ENCODE measurements around the gene SHANK1.

Gene SHANK1

DNA sequence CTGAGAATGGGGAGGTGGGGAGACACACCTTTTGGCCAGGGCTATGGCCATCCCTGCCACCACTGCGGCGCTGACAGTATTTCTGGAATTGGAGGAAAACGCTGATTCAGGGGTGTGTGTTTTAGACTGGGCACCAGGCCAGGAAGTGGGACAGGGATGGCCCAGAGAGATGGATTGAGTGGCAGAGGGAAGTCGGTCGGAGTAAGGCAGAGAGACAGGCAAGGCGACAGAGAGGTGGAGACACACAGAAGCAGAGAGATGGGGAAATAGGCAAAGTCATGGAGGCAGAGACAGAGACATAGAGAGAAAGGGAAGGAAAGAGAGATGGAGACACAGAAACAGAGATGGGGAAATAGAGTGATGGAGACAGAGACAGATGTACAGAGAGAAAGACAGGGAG is 74.5 kb downstream of the SHANK1 start:
- H4K20me1 ChIP-seq (ENCODE audit: insufficient read depth, low read length), result no peaks in the 10 kb centered on the region
- H3K4me3 ChIP-seq (ENCODE audit: low read depth, low read length, poor library complexity, severe bottlenecking), result no peak overlapping the region
- H3K4me2 ChIP-seq (ENCODE audit: low read length), result no peak overlapping the region
- no peaks in the 10 kb centered on the region for H3K79me2 ChIP-seq (ENCODE audit: insufficient read depth, low read length)
- no peaks in the 10 kb centered on the region; the same call in 1 of the 2 replicates for H3K27me3 ChIP-seq (ENCODE audit: insufficient read depth, low read length)
- no peaks in the 10 kb centered on the region for H3K4me1 ChIP-seq (ENCODE audit: insufficient read depth, low read length, severe bottlenecking)
- no peak overlapping the region for H3K27ac ChIP-seq (ENCODE audit: low read depth, low read length, poor library complexity, severe bottlenecking)
- H3K9me2 ChIP-seq (ENCODE audit: low read depth, low read length), result no peaks in the 10 kb centered on the region
- H3F3A ChIP-seq (ENCODE audit: insufficient read depth, low read length), result no peaks in the 10 kb centered on the region
- no peak overlapping the region for H2AFZ ChIP-seq (ENCODE audit: low read length)
- TF ChIP-seq CTCF (IDR thresholded peaks at IDR 0.05; ENCODE audit: low read length) (no peak), EZH2 (IDR thresholded peaks at IDR 0.05; ENCODE audit: borderline replicate concordance, low read length) (no peak)
- H3K36me3 ChIP-seq (ENCODE audit: insufficient read depth, low read length), result no peaks in the 10 kb centered on the region
- no peaks in the 10 kb centered on the region for H3K9me3 ChIP-seq (ENCODE audit: low read length)
- no peak overlapping the region for H3K9ac ChIP-seq (ENCODE audit: low read length)

GRCh38 chr19:50644315-50644915 is 75.2 kb downstream of the SHANK1 start:
- Histone ChIP-seq H3K4me3 (ENCODE audit: low read depth, low read length, poor library complexity, severe bottlenecking) (no peak overlapping the region), H3K4me2 (ENCODE audit: low read length) (no peak overlapping the region), H2AFZ (ENCODE audit: low read length) (no peak overlapping the region), H3K9me3 (ENCODE audit: low read length) (no peaks in the 10 kb centered on the region), H3F3A (ENCODE audit: insufficient read depth, low read length) (no peaks in the 10 kb centered on the region), H3K79me2 (ENCODE audit: insufficient read depth, low read length) (no peaks in the 10 kb centered on the region), H3K9ac (ENCODE audit: low read length) (no peak overlapping the region), H3K27me3 (ENCODE audit: insufficient read depth, low read length) (no peaks in the 10 kb centered on the region; the same call in 1 of the 2 replicates), H3K4me1 (ENCODE audit: insufficient read depth, low read length, severe bottlenecking) (no peaks in the 10 kb centered on the region), H3K27ac (ENCODE audit: low read depth, low read length, poor library complexity, severe bottlenecking) (no peak overlapping the region), H3K9me2 (ENCODE audit: low read depth, low read length) (no peaks in the 10 kb centered on the region), H4K20me1 (ENCODE audit: insufficient read depth, low read length) (no peaks in the 10 kb centered on the region), H3K36me3 (ENCODE audit: insufficient read depth, low read length) (no peaks in the 10 kb centered on the region)
- no peak for TF ChIP-seq CTCF (IDR thresholded peaks at IDR 0.05; ENCODE audit: low read length)
- no peak for TF ChIP-seq EZH2 (IDR thresholded peaks at IDR 0.05; ENCODE audit: borderline replicate concordance, low read length)

DNA sequence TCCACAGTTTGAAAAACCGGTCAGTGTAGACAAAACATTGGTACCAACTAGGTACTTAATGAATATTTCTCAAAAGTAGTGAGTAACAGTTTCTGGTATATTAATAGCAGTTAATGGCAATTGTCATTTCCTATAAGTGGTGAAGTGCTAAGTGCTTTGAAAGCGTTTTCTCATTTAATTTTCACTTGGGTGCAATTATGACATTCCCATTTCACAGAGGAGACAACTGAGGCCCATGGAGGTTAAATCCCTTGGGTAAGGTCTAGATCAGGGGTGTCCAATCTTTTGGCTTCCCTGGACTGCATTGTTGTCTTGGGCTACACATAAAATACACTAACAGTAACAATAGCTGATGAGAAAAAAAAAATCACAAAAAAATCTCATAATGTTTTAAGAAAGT is 79.2 kb downstream of the SHANK1 start:
- Histone ChIP-seq H3K4me1 (ENCODE audit: insufficient read depth, low read length, severe bottlenecking) (no peaks in the 10 kb centered on the region), H3K4me2 (ENCODE audit: low read length) (no peak overlapping the region)

More for the DNA sequence above, 79.2 kb downstream of the SHANK1 start:
- no peaks in the 10 kb centered on the region for H3K9me3 ChIP-seq (ENCODE audit: low read length)
- H3K27ac ChIP-seq (ENCODE audit: low read depth, low read length, poor library complexity, severe bottlenecking), result no peak overlapping the region
- no peak overlapping the region for H3K4me3 ChIP-seq (ENCODE audit: low read depth, low read length, poor library complexity, severe bottlenecking)
- no peaks in the 10 kb centered on the region for H3K79me2 ChIP-seq (ENCODE audit: insufficient read depth, low read length)
- no peak overlapping the region for H3K9ac ChIP-seq (ENCODE audit: low read length)
- H3F3A ChIP-seq (ENCODE audit: insufficient read depth, low read length), result no peaks in the 10 kb centered on the region
- H3K9me2 ChIP-seq (ENCODE audit: low read depth, low read length), result no peaks in the 10 kb centered on the region
- H3K36me3 ChIP-seq (ENCODE audit: insufficient read depth, low read length), result no peaks in the 10 kb centered on the region
- H2AFZ ChIP-seq (ENCODE audit: low read length), result no peak overlapping the region
- no peaks in the 10 kb centered on the region for H4K20me1 ChIP-seq (ENCODE audit: insufficient read depth, low read length)
- no peaks in the 10 kb centered on the region; the same call in 1 of the 2 replicates for H3K27me3 ChIP-seq (ENCODE audit: insufficient read depth, low read length)
- no peak for TF ChIP-seq CTCF (IDR thresholded peaks at IDR 0.05; ENCODE audit: low read length)
- no peak for TF ChIP-seq EZH2 (IDR thresholded peaks at IDR 0.05; ENCODE audit: borderline replicate concordance, low read length)

All from OCI-LY1 (cell line).